Activated T-cell treated with anti-CD3 and anti-CD28 coated beads, Interleukin-2, amount 50 U/mL, for 4 hours (primary cell): ENCODE data around the gene SMG5. TPM values are rescaled to one million over a fixed set of nuclear protein-coding genes. Genes with fewer than 3 reads are reported as not detected.
"Not testable (repeated sequence)": the region's sequence is repeated elsewhere in the genome, so short reads cannot be mapped to it uniquely, and the experiment has no call there.

Experiments
- ATAC-seq, 2 donors: fragments of 200-7000 bp; cut with Tn5 transposase; one replicate each; pipeline ENCODE4 v1.10.0; 2021
- DNase-seq: peaks from one replicate; pipeline ENCODE4 v3.0.0-alpha.2; 2020
- H3K27me3 Mint-ChIP-seq: one replicate; pipeline ENCODE4 v1.8.0; 2021; ENCODE audit warnings: low read depth, mixed read lengths
- H3K36me3 Mint-ChIP-seq: one replicate; pipeline ENCODE4 v1.8.0; 2022; ENCODE audit warnings: mixed read lengths; ENCODE audit not compliant: insufficient read depth
- H3K4me1 Mint-ChIP-seq: one replicate; pipeline ENCODE4 v1.8.0; 2021; ENCODE audit warnings: low read depth, mixed read lengths
- H3K4me3 Mint-ChIP-seq: one replicate; pipeline ENCODE4 v1.8.0; 2021; ENCODE audit warnings: mild to moderate bottlenecking, moderate library complexity, mixed read lengths
- H3K9me3 Mint-ChIP-seq: one replicate; pipeline ENCODE4 v1.8.0; 2021; ENCODE audit warnings: mixed read lengths
- total RNA-seq, 3 donors: library from RNA; stranded (reverse); gene quantifications; one replicate each; pipeline ENCODE4 v1.2.1, GENCODE V29; 2021

The SMG5 gene
- 100 to 1,000 TPM; 118 to 125 (median 123) TPM for total RNA-seq

GRCh38 chr1:156282479-156283222, at the start of gene SMG5:
Gene SMG5, minus strand, starts transcription at chr1:156282825. Its CDS starts 145 bp downstream, at chr1:156282680.
- Mint-ChIP-seq H3K4me3 (peak within 1 kb of the TSS; percentile 98), H3K36me3 (peaks cover 15% of the 10 kb centered on the region), H3K9me3 (no peaks in the 10 kb centered on the region), H3K27me3 (no peaks in the 10 kb centered on the region), H3K4me1 (peaks cover 34% of the 10 kb centered on the region)
- ATAC-seq (peak; percentile 91 to 95), DNase-seq (peak; percentile 93)

GRCh38 chr1:156323179-156323578, 40.6 kb upstream of the SMG5 start:
- not testable (repeated sequence) for H3K9me3 Mint-ChIP-seq, ATAC-seq, DNase-seq, H3K27me3 Mint-ChIP-seq, H3K4me3 Mint-ChIP-seq, H3K4me1 Mint-ChIP-seq
- peaks cover 23% of the 10 kb centered on the region for H3K36me3 Mint-ChIP-seq

- DNase-seq (no peak), ATAC-seq (no peak)
- H3K4me3 Mint-ChIP-seq = no peak overlapping the region
- peaks cover 34% of the 10 kb centered on the region for H3K36me3 Mint-ChIP-seq
- H3K27me3 Mint-ChIP-seq = no peaks in the 10 kb centered on the region
- H3K4me1 Mint-ChIP-seq = no peaks in the 10 kb centered on the region
- H3K9me3 Mint-ChIP-seq = no peaks in the 10 kb centered on the region
Measured at GRCh38 chr1:156320560-156320959, 37.9 kb upstream of the SMG5 start.

DNA sequence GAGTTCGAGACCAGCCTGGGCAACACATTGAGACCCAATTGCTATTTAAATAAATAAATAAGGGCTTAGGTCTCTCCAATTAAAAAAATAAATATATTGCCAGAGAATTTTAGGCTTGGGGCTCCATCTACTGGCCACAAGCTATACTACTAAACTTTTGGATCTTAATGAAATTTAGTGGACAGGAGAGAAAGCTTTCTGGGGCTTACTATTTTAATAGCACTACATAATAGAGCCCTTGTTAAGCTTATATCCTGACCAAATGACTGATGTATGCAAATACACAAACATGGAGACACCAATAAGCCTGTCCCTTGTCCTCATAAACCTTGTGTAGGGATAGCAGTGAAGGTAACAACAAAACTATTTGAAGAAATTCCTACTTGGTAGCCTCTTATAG, 37.0 kb upstream of the SMG5 start:
- H3K9me3 Mint-ChIP-seq = no peaks in the 10 kb centered on the region
- peaks cover 34% of the 10 kb centered on the region for H3K36me3 Mint-ChIP-seq
- no peaks in the 10 kb centered on the region for H3K27me3 Mint-ChIP-seq
- H3K4me1 Mint-ChIP-seq = no peaks in the 10 kb centered on the region
- H3K4me3 Mint-ChIP-seq = no peak overlapping the region
- DNase-seq = no peak
- no peak for ATAC-seq

DNA sequence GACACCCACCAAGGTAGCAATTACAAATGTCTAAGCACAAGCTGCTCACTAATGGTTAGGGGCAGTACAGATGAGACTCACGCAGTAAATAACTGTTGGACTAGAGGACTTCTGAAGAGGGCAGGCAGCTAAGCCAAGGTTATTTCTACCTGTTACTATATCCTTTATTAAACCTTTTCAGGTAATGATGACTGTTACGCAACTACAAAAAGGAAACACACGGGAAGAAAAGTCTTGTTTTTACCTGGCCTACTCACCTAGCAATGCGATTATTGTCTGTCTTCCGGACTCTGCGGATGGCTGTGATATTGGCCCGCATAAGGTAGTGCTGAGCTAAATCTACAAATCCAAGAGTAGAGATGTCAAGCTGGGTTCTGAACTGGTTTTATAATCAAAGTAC, 34.3 kb upstream of the SMG5 start:
- H3K36me3 Mint-ChIP-seq = peaks cover 36% of the 10 kb centered on the region
- H3K4me1 Mint-ChIP-seq = no peaks in the 10 kb centered on the region
- H3K9me3 Mint-ChIP-seq = no peaks in the 10 kb centered on the region
- DNase-seq (no peak), ATAC-seq (no peak)
- H3K4me3 Mint-ChIP-seq = no peak overlapping the region
- H3K27me3 Mint-ChIP-seq = no peaks in the 10 kb centered on the region

GRCh38 chr1:156310962-156311361, 28.3 kb upstream of the SMG5 start:
- no peaks in the 10 kb centered on the region for H3K4me1 Mint-ChIP-seq
- H3K9me3 Mint-ChIP-seq = no peaks in the 10 kb centered on the region
- ATAC-seq = no peak
- H3K36me3 Mint-ChIP-seq = peaks cover 33% of the 10 kb centered on the region
- DNase-seq = no peak
- H3K27me3 Mint-ChIP-seq = no peaks in the 10 kb centered on the region
- H3K4me3 Mint-ChIP-seq = no peak overlapping the region

DNA sequence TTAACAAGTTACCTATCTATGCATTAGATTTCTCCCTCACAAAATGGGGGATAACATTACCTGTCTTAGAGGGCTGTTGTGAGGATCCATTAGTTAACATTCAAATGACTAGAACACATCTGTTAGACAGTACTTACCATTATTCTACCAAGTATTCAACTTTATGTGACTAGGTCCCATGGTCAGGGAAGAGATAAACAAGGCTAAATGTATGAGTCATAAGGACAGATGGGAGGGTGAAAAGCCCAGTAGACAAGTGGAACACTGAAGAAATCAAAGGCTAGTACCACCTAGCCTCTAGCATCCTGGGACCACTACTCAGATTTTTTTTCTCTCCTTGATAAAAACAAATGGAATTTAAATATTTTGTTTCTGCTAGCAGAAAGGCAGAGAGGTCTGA, 25.5 kb upstream of the SMG5 start:
- no peak for DNase-seq
- Mint-ChIP-seq H3K9me3 (no peaks in the 10 kb centered on the region), H3K4me3 (no peak overlapping the region), H3K4me1 (no peaks in the 10 kb centered on the region), H3K36me3 (peaks cover 27% of the 10 kb centered on the region), H3K27me3 (no peaks in the 10 kb centered on the region)
- no peak for ATAC-seq

DNA sequence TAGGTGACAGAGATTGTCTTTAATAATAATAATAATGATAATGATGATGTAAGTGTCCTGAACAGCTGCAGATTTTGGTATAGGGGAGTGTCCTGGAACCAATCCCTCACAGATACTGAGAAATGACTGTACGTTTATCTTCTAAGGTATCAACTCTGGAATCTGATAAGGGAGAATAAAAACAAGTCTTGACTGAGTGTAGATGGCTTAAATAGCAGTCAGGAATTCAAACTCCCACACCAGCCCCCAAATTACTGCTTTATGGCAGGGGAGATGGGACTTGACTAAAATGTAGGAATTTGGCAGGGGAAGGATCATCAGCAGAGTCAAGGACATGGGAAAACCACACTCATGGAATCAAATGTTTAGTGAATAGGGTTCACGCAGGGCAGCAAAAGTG, 22.6 kb upstream of the SMG5 start:
- no peaks in the 10 kb centered on the region for H3K9me3 Mint-ChIP-seq
- ATAC-seq (no peak), DNase-seq (no peak)
- H3K27me3 Mint-ChIP-seq = no peaks in the 10 kb centered on the region
- no peaks in the 10 kb centered on the region for H3K4me1 Mint-ChIP-seq
- no peak overlapping the region for H3K4me3 Mint-ChIP-seq
- H3K36me3 Mint-ChIP-seq = peaks cover 21% of the 10 kb centered on the region

- Mint-ChIP-seq H3K9me3 (no peaks in the 10 kb centered on the region), H3K4me1 (no peaks in the 10 kb centered on the region)
- ATAC-seq = no peak
Measured at GRCh38 chr1:156303241-156303640, 20.6 kb upstream of the SMG5 start.

GRCh38 chr1:156298852-156299357, 16.3 kb upstream of the SMG5 start, which contains the start of gene VHLL:
Gene VHLL, minus strand, starts transcription at chr1:156299307. Its CDS starts 118 bp downstream, at chr1:156299189.
- Mint-ChIP-seq H3K36me3 (no peaks in the 10 kb centered on the region), H3K4me3 (no peak within 1 kb of the TSS), H3K4me1 (peaks cover 18% of the 10 kb centered on the region), H3K27me3 (no peaks in the 10 kb centered on the region), H3K9me3 (no peaks in the 10 kb centered on the region)
- ATAC-seq = no peak
- DNase-seq = no peak

More at GRCh38 chr1:156303241-156303640, 20.6 kb upstream of the SMG5 start:
- peaks cover 12% of the 10 kb centered on the region for H3K36me3 Mint-ChIP-seq
- no peaks in the 10 kb centered on the region for H3K27me3 Mint-ChIP-seq
- H3K4me3 Mint-ChIP-seq = no peak overlapping the region
- no peak for DNase-seq

- peak; percentile 79 to 87 for ATAC-seq
- no peaks in the 10 kb centered on the region for H3K27me3 Mint-ChIP-seq
- peak; percentile 34 for DNase-seq
- peaks cover 4% of the 10 kb centered on the region for H3K36me3 Mint-ChIP-seq
- H3K4me1 Mint-ChIP-seq = peaks cover 18% of the 10 kb centered on the region
- H3K9me3 Mint-ChIP-seq = no peaks in the 10 kb centered on the region
- H3K4me3 Mint-ChIP-seq = peak within 1 kb of the TSS; percentile 87
Measured at GRCh38 chr1:156295391-156295947, 12.8 kb upstream of the SMG5 start, which contains the start of gene GLMP. Gene GLMP, minus strand, starts transcription at chr1:156295679. Its CDS starts 34 bp downstream, at chr1:156295645.

DNA sequence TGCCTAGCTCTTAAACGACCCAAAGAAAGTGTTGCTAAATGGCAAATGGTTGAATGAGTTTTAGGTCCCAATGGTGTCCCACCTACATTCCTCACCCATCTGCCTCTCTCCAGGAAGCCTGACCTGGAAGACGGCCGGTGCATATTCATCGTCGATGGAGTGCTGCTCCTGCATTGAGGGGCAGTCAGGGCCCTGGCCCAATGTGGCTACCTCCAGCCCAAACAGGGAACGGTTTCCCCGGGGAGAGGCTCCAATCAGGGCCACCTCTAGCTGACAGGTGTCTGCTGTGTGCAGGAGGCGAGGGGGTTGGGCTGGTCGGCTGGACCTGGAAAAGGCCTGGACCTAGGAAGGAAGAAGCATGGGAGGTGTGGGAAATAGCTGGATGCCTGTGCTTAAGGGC, 11.3 kb upstream of the SMG5 start:
- ATAC-seq = no peak
- Mint-ChIP-seq H3K9me3 (no peaks in the 10 kb centered on the region), H3K27me3 (no peaks in the 10 kb centered on the region), H3K4me1 (peaks cover 18% of the 10 kb centered on the region), H3K4me3 (no peak overlapping the region), H3K36me3 (peaks cover 10% of the 10 kb centered on the region)
- DNase-seq = no peak

DNA sequence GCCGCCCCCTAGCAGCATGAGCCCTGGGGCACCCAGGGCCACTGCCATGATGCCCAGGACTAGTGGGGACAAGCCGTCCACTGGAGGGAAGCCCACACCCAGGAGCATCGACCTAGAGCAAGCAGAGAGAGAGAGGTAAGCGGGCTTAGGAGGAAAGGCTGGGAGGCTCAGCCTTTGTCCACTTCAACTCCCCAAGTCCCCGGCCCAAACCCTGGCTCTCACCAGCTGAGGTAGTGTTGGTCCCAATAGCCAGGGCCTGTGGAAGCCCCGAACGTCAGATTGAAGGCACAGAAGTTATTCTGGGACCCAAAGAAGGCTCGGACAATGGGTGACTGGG, 10.4 kb upstream of the SMG5 start:
- DNase-seq = no peak
- H3K4me1 Mint-ChIP-seq = peaks cover 18% of the 10 kb centered on the region
- H3K4me3 Mint-ChIP-seq = no peak overlapping the region
- peaks cover 13% of the 10 kb centered on the region for H3K36me3 Mint-ChIP-seq
- no peaks in the 10 kb centered on the region for H3K27me3 Mint-ChIP-seq
- ATAC-seq = no peak
- H3K9me3 Mint-ChIP-seq = no peaks in the 10 kb centered on the region

GRCh38 chr1:156291226-156292061, 8.8 kb upstream of the SMG5 start:
- Mint-ChIP-seq H3K36me3 (peaks cover 13% of the 10 kb centered on the region), H3K9me3 (no peaks in the 10 kb centered on the region), H3K27me3 (no peaks in the 10 kb centered on the region), H3K4me1 (peaks cover 18% of the 10 kb centered on the region), H3K4me3 (no peak overlapping the region)
- ATAC-seq (peak; percentile 34 to 49), DNase-seq (no peak)
